Testis (tissue), 2 donors: ENCODE results near the gene NPHP1.

Experiments
- CTCF ChIP-seq, 3 experiments: fragments of 450-650 bp in 2 of 3; fragments of 200-600 bp in 1 of 3; sonication (generic) in 1 of 3; IDR thresholded peaks; one replicate each; pipeline ENCODE4 v1.5.1; 2016 to 2019; ENCODE audit warnings: antibody characterized with exemption in 3 of 3, mild to moderate bottlenecking in 2 of 3, moderate library complexity in 1 of 3
- POLR2A ChIP-seq: fragments of 450-650 bp; IDR thresholded peaks from one replicate; pipeline ENCODE4 v1.6.1; 2017; ENCODE audit warnings: antibody characterized with exemption, mild to moderate bottlenecking, moderate library complexity

DNA sequence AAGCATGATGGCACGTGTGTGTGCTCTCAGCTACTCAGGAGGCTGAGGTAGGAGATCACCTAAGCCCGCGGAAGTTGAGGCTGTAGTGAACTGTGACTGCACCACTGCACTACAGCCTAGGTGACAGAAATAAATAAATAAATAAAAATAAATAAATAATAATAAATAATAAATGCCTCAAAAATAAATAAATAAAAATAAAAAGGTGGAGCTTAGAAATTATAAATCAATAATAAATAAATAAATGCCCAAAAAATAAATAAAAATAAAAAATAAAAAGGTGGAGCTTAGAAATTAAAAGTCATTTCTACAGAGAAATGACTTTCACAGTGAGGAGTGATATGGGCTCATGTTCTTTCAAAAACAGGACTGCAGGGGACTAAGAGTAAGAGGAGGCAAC is 83.2 kb downstream of the NPHP1 start:
- TF ChIP-seq CTCF (IDR thresholded peaks at IDR 0.05), result no peak
- TF ChIP-seq POLR2A, result no peak
